ENCODE results near the gene SNUPN.

Gene SNUPN

DNA sequence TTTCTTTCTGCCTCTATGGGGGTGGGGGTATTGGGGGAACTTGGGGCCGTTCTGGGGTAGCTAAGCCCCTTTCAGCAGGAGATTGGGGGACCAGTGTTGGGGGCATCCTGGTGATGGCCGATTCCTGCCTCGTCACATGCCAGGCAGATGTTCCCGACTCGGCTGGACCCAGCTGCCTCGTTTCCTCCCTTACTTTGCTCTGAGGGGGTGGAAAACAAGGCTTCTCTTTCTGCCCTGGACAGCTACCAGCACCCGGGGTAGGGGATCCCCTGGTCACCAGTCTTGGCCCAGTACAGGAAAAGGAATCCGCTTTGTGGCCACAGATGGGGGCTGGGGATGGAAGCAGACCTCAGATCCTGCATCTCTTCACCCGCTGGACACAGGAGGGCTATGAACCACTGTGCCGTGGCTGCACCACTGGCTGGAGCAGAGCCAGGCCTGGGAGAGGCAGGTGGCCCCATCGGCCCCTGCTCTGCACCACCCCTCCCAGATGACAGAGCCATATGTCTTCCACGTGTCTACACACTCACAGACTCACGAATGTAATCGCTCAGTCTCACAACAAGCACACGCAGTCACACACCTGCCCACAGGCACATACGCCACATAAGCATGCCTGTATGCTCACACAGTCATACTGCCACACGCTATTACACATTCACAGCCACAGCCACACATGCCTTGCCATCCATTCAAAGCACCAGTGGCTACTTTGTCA, 34.6 kb upstream of the SNUPN start:
- Mint-ChIP-seq H3K27ac (no peak overlapping the region), H3K27me3 (peaks cover 2% of the 10 kb centered on the region), H3K4me3 (no peak overlapping the region), H3K9me3 (no peaks in the 10 kb centered on the region), H3K4me1 (no peaks in the 10 kb centered on the region), H3K36me3 (no peaks in the 10 kb centered on the region)
- no peak for DNase-seq (ENCODE audit: low spot score in 2 of 2)
- no peak for ATAC-seq (ENCODE audit: low read depth)

DNA sequence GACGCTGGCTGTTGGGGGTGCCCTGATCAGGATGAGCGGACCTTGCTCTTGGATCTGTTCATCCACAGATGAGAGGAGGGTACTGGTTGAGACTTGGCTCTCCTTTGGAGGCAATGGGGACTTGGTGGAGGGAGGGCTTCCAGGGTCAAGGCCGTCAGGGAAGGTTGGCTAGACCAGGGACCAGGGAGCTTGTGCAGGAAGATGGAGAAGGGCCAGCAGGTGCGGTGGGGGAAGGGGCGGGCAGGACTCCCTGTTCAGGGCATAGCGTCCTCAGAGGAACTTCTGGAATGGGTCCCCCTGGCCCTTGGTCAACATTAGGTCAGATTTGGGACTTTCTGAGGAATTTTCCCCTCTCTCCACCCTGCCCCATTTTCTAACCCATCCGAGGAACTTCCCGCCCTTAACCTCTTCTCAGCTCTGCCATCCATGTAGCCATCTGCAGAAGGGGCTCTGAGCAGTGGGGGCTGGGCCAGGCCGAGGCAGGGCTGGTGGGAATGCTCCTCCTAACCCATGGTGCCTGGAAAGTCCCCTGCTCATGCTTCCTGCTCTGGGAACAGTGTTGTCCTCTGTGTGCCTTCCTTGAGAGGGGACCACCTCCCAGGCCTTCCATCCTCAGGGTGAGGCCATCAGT, 33.7 kb upstream of the SNUPN start:
- Mint-ChIP-seq H3K4me1 (no peaks in the 10 kb centered on the region), H3K27ac (no peak overlapping the region), H3K9me3 (no peaks in the 10 kb centered on the region), H3K36me3 (no peaks in the 10 kb centered on the region), H3K4me3 (no peak overlapping the region), H3K27me3 (no peaks in the 10 kb centered on the region)
- no peak for DNase-seq (ENCODE audit: low spot score in 2 of 2)
- ATAC-seq (ENCODE audit: low read depth), result no peak

DNA sequence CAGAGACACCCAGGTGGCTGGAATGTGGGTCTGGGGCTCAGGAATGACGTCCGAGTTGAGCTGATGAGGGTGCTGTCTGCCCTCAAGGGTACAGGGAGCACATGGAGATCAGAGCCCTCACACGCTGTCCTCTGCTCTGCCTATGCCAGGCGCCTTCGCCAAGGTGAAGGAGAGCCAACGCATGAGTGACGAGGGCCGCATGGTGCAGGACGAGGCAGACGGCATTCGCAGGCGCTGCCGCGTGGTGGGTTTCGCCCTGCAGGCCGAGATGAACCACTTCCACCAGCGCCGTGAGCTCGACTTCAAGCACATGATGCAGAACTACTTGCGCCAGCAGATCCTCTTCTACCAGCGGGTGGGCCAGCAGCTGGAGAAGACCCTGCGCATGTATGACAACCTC, 31.3 kb upstream of the SNUPN start:
- no peak for ATAC-seq (ENCODE audit: low read depth)
- no peaks in the 10 kb centered on the region for H3K4me1 Mint-ChIP-seq

DNA sequence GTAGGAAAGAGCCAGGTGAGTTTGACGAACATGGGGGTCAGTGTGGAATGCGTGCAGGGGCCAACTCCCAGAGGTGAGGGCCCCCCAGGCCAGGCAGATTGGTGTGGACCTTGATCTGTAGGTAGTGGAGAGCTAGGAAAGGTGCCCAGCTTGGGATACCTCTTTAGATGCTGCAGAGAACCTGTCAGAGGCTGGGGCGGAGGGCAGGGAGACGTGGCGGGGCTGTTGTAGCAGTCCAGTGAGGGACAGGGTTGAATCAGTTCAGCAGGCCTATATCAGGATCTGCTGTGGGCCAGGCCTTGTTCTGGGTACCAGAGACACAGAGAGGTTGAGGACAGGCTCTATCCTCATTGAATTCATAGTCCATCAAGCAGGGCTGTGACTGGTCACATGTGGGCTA, 30.8 kb upstream of the SNUPN start:
- H3K36me3 Mint-ChIP-seq, result no peaks in the 10 kb centered on the region
- no peaks in the 10 kb centered on the region for H3K27me3 Mint-ChIP-seq
- DNase-seq (ENCODE audit: low spot score in 2 of 2) (no peak), ATAC-seq (ENCODE audit: low read depth) (no peak)
- no peaks in the 10 kb centered on the region for H3K4me1 Mint-ChIP-seq
- H3K27ac Mint-ChIP-seq, result no peak overlapping the region
- no peaks in the 10 kb centered on the region for H3K9me3 Mint-ChIP-seq
- no peak overlapping the region for H3K4me3 Mint-ChIP-seq

More for the DNA sequence above, 31.3 kb upstream of the SNUPN start:
- no peak for DNase-seq (ENCODE audit: low spot score in 2 of 2)
- H3K36me3 Mint-ChIP-seq, result no peaks in the 10 kb centered on the region
- H3K9me3 Mint-ChIP-seq, result no peaks in the 10 kb centered on the region
- no peaks in the 10 kb centered on the region for H3K27me3 Mint-ChIP-seq
- H3K4me3 Mint-ChIP-seq, result no peak overlapping the region
- no peak overlapping the region for H3K27ac Mint-ChIP-seq

DNA sequence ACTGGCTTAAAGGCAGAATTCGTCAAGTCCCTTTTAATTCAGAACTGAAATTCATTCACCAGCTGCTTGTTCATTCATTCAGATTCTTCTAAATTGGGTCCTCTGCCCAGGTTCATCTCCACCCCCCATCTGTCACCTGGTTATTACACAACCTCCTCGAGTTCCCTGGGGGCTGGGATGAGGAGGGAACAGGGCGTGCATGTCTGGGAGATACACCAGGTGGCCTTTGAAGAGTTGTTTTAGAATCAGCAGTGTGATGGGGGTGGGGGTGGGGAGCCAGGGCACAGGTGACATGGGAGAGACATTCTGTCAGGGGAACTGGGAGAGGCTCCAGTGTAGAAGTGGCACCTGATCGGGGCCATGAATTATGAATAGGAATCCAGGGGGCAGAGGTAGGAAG, 30.4 kb upstream of the SNUPN start:
- Mint-ChIP-seq H3K4me1 (no peaks in the 10 kb centered on the region), H3K27ac (no peak overlapping the region), H3K27me3 (no peaks in the 10 kb centered on the region), H3K9me3 (no peaks in the 10 kb centered on the region), H3K4me3 (no peak overlapping the region), H3K36me3 (no peaks in the 10 kb centered on the region)
- DNase-seq (ENCODE audit: low spot score in 2 of 2) (no peak), ATAC-seq (ENCODE audit: low read depth) (no peak)

DNA sequence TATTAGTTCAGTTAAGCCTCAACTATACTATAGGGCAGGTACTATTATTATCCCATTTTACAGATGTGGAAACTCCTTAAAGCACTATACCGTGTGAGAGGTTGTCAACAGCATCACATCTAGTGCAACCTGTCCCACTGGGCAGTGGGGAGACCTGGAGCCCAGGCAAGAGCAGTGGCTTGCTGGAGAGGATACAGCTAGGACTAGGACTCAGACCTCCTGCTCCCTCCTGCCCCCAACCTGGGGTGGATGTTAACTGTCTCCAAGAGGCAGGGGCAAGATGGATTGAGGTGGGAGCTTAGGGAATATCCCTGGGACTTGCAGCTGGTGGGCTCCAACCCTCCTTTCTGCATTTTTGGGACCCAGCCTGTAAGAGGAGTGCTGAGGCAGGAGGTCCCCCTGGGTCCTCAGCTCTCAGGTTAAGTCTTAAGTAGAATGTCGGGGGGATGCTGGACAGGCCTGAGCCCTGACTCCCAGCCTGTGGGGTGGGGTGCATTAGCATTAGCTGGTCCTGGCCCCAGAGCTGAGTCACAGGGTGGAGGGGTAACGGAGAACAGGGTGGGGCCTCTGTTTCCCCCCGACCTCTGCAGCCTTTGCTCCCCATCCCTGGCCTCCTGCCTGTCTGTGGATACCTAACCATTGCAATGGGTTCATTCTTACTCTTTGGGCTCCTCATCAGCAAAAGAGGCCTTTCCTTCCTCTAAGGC, 28.8 kb upstream of the SNUPN start:
- H3K27ac Mint-ChIP-seq, result no peak overlapping the region
- H3K9me3 Mint-ChIP-seq, result no peaks in the 10 kb centered on the region
- ATAC-seq (ENCODE audit: low read depth), result no peak
- no peaks in the 10 kb centered on the region for H3K4me1 Mint-ChIP-seq
- H3K4me3 Mint-ChIP-seq, result no peak overlapping the region
- no peaks in the 10 kb centered on the region for H3K27me3 Mint-ChIP-seq
- no peaks in the 10 kb centered on the region for H3K36me3 Mint-ChIP-seq
- no peak for DNase-seq (ENCODE audit: low spot score in 2 of 2)

DNA sequence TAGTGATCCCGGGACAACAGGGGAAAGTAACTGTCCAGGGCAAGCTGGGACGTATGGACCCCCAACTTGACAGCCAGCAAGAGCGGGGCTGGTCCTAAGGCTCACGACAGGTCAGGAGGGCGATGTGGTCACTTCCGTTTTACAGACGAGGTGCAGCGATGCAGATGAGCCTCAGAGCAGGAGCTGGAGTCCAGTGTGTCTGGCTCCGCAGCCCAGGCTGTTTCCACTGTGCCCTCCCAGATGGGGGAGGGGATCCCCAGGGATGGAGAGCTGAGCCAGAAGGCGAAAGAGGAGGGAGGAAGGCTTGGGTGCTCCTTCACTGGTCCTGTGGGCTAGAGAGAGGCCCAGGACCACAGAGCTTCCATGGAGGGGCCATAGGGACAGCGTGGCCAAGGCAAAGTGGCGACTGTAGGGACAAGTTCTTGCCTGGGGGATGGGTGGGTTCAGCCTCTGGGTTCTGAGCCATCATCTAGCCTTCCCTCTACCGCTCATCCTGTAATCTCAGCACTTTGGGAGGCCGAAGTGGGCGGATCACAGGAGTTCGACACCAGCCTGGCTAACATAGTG, 27.9 kb upstream of the SNUPN start:
- H3K4me3 Mint-ChIP-seq, result no peak overlapping the region
- no peaks in the 10 kb centered on the region for H3K9me3 Mint-ChIP-seq
- no peaks in the 10 kb centered on the region for H3K4me1 Mint-ChIP-seq
- no peaks in the 10 kb centered on the region for H3K36me3 Mint-ChIP-seq
- DNase-seq (ENCODE audit: low spot score in 2 of 2) (no peak), ATAC-seq (ENCODE audit: low read depth) (no peak)
- H3K27me3 Mint-ChIP-seq, result no peaks in the 10 kb centered on the region
- H3K27ac Mint-ChIP-seq, result no peak overlapping the region

DNA sequence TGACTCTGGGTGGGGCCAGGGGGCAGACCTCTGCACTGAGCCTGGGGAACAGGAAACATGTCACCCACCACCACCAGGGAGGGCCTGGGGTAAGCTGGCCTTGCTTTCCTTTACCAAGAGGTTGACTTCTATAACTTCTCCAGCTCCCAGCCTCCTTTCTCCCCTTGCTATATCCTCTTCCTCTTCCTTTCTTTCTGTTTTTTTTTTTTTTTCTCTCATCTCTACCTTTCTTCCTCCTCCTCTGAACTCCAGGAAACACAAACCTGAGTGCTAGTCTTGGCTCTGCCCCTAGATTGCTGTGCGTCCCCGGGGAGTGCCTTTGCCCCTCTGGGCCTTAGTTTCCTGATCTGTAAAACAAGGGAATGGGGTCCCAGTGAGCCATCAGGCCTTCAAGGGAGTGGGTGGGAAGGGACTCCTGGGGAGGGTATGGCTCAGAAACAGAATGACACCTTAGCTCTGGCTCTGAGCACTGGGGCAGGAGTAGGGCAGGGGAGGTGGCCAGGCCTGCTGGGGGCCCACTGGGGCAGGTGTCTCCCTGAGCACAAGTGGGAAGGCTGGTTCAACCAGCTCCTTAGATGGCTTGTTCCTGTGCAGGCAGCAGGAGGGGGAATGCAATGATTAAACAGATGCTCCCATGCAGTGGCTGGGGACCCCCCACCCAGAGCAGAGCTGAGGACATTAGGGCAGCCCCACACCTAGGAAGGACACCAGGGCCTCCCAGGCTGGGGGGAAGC, 26.5 kb upstream of the SNUPN start:
- no peaks in the 10 kb centered on the region for H3K27me3 Mint-ChIP-seq
- ATAC-seq (ENCODE audit: low read depth), result no peak
- no peak for DNase-seq (ENCODE audit: low spot score in 2 of 2)
- H3K36me3 Mint-ChIP-seq, result no peaks in the 10 kb centered on the region
- H3K9me3 Mint-ChIP-seq, result no peaks in the 10 kb centered on the region
- peaks cover under 1% of the 10 kb centered on the region for H3K4me1 Mint-ChIP-seq
- H3K27ac Mint-ChIP-seq, result no peak overlapping the region
- no peak overlapping the region for H3K4me3 Mint-ChIP-seq

DNA sequence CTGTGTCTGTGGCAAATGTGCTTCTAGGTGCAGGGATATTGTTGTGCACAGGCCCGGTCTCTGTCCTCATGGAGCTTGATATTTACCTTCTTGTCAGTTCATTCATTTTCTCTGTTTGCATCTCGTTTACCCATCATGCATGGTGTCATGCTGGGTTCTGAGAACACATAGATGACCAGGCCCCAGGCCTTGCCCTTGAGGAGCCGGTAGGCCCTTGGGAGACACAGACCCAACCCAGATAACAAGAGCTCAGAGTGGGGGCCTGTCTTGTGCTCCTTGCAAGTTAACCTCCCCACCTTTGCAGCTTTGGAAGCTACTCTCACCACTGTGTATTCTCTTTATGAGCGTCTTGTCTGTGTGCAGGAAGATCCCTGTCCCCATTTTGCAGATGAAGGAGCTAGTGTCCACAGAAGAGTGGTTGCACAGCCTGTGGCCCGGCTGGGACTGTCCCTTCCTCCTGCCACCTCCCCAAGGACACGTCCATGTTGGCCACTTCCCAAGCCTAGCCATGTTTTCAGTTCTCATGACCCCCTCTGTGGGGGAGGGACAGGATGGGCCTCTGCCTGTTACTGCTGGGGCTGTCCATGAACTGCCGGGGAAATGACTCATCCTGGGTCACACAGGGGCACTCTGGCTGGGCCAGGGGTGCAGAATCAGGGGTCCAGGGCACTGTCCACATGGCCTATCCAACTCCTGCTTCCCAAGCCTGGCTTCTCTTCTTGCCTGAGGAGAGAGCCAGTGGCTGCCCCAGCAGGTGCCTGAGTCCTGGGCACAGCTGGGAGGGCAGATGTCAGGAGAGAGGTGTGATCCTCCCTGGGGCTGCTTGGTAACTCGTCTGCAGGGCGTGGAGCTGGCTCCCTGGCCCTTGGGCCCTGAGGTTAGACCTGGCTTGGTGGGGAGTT, 25.6 kb upstream of the SNUPN start:
- Mint-ChIP-seq H3K27ac (no peak overlapping the region), H3K9me3 (no peaks in the 10 kb centered on the region), H3K36me3 (no peaks in the 10 kb centered on the region), H3K27me3 (no peaks in the 10 kb centered on the region), H3K4me3 (no peak overlapping the region), H3K4me1 (peaks cover 4% of the 10 kb centered on the region)
- ATAC-seq (ENCODE audit: low read depth) (no peak), DNase-seq (ENCODE audit: low spot score in 2 of 2) (no peak)

DNA sequence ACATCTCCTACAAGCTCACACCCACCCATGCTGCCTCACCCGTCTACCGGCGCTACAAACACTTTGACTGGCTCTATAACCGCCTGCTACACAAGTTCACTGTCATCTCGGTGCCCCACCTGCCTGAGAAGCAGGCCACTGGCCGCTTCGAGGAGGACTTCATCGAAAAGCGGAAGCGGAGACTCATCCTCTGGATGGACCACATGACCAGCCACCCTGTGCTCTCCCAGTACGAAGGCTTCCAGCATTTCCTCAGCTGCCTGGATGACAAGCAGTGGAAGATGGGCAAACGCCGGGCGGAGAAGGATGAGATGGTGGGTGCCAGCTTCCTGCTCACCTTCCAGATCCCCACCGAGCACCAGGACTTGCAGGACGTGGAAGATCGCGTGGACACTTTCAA, 24.3 kb upstream of the SNUPN start:
- DNase-seq (ENCODE audit: low spot score in 2 of 2) (no peak), ATAC-seq (ENCODE audit: low read depth) (no peak)
- no peaks in the 10 kb centered on the region for H3K27me3 Mint-ChIP-seq
- H3K9me3 Mint-ChIP-seq, result no peaks in the 10 kb centered on the region
- H3K27ac Mint-ChIP-seq, result no peak overlapping the region
- H3K4me3 Mint-ChIP-seq, result no peak overlapping the region
- H3K36me3 Mint-ChIP-seq, result no peaks in the 10 kb centered on the region
- H3K4me1 Mint-ChIP-seq, result peaks cover 4% of the 10 kb centered on the region

DNA sequence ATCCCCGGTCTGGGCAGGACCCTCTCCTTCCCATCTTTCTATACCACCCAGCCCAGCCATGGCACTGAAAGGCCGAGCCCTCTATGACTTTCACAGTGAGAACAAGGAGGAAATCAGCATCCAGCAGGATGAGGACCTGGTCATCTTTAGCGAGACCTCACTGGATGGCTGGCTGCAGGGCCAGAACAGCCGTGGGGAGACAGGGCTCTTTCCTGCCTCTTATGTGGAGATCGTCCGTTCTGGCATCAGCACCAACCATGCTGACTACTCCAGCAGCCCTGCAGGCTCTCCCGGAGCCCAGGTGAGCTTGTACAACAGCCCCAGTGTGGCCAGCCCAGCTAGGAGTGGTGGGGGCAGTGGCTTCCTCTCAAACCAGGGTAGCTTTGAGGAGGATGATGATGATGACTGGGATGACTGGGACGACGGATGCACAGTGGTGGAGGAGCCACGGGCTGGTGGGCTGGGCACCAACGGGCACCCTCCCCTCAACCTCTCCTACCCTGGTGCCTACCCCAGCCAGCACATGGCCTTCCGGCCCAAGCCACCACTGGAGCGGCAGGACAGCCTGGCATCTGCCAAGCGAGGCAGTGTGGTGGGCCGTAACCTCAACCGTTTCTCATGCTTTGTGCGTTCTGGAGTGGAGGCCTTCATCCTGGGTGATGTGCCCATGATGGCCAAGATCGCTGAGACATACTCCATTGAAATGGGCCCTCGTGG, 23.7 kb upstream of the SNUPN start:
- no peaks in the 10 kb centered on the region for H3K9me3 Mint-ChIP-seq
- ATAC-seq (ENCODE audit: low read depth), result no peak
- no peaks in the 10 kb centered on the region for H3K36me3 Mint-ChIP-seq
- H3K4me3 Mint-ChIP-seq, result peak overlapping the region; percentile 19
- no peak overlapping the region for H3K27ac Mint-ChIP-seq
- H3K4me1 Mint-ChIP-seq, result peaks cover 4% of the 10 kb centered on the region
- H3K27me3 Mint-ChIP-seq, result no peaks in the 10 kb centered on the region
- DNase-seq (ENCODE audit: low spot score in 2 of 2), result no peak

DNA sequence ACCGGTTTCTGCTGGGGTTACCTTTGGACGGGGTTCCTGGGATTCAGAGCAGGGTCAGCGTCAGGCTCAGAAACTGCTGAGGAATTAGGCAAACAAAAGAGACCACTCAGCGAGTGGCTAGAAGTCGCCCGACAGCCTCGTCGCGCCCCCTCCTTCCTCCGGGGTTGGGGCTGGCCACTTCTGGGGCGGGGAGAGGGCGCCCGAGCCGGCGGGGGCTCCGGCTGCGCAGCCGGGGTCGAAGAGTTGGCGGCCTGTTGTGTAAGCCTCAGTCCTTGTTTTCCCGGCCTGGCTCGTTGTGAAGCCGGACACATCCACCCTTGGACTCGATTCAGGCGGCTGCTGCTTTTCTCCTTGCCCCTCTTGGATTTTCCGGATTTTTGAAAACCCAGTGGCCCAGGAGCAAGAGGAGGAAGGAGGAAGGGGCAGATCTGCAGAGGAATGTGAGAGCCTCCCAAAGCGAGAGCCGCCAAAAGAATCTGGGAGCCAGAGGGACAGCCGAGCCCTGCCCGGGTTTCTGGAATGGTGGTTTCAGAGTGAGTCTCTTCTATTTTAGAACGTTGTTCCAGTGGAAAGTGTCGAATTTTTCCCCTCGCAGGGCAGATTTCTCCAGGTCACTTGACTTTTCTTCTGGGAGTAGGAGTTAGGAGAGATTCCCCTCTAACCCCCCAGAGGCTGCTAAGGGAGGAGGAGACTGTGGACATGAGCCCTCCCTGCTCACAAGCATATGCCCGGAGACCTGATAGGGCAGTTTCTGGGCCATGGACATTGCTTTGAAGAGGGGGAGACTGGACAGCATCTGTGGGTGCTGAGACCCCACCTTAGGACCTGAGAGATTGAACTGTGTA, 22.9 kb upstream of the SNUPN start:
- ATAC-seq (ENCODE audit: low read depth) (peak; percentile 17), DNase-seq (ENCODE audit: low spot score in 2 of 2) (no peak)
- Mint-ChIP-seq H3K4me3 (peak overlapping the region; percentile 73), H3K4me1 (peaks cover 7% of the 10 kb centered on the region), H3K36me3 (peaks cover 2% of the 10 kb centered on the region), H3K9me3 (no peaks in the 10 kb centered on the region), H3K27me3 (no peaks in the 10 kb centered on the region), H3K27ac (no peak overlapping the region)
